ENCODE data around the gene RAN.

The RAN gene

DNA sequence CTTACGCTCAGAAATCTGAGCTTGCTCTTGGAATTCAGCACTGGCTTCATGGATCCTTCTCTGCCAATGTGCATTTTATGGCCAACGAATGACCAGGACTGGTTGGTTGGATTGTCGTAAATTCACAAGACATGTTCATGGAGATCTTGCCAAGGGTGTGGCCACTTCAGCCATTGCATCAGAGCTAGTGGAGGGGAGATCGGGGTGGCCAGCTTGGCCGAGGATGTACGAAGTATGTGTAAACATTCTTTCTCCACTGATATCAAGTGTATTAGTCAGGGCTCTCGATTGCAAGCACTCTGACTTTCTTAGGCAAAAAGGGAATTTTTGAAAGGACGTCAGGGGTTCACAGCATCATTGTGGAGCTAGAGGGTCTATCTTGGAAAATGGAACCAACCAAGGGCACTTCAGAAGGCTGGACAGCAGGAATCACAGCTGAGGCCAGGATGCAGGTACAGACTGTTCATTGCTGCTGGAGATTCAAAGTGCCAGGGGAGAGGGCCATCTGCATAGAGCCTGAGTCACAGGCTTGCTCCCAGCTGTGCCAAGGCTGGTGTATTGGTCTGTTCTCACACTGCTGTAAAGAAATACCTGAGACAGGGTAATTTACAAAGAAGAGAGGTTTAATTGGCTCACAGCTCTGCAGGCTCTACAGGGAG, 49.0 kb downstream of the RAN start:
- TF ChIP-seq, protein P1, sequence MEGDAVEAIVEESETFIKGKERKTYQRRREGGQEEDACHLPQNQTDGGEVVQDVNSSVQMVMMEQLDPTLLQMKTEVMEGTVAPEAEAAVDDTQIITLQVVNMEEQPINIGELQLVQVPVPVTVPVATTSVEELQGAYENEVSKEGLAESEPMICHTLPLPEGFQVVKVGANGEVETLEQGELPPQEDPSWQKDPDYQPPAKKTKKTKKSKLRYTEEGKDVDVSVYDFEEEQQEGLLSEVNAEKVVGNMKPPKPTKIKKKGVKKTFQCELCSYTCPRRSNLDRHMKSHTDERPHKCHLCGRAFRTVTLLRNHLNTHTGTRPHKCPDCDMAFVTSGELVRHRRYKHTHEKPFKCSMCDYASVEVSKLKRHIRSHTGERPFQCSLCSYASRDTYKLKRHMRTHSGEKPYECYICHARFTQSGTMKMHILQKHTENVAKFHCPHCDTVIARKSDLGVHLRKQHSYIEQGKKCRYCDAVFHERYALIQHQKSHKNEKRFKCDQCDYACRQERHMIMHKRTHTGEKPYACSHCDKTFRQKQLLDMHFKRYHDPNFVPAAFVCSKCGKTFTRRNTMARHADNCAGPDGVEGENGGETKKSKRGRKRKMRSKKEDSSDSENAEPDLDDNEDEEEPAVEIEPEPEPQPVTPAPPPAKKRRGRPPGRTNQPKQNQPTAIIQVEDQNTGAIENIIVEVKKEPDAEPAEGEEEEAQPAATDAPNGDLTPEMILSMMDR (IDR thresholded peaks at IDR 0.05; ENCODE audit: borderline replicate concordance, insufficient read depth, low read depth, low read length), result no peak
- no peak overlapping the region for H3K4me3 ChIP-seq (ENCODE audit: low read depth, low read length)

DNA sequence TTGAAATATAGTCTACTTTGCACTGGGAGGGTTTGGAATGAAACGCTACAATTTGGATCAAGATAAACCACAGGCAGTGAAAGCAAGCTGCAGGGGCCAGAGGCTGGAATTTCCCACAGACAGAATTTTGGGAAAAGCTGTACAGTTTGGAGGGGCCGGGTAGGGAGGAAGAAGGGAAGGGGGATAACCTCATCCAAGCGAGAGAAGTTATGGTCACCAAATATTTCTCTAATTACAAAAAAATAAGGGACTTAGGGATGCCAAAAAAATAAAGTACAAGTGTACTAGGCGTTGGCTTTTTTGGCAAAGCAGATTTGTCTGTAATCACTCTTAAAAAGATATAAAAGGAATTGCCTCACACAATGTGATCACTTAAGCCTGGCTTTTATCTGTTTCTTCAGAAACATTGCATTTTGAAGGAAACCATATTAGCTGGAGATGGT, 50.7 kb downstream of the RAN start:
- TF ChIP-seq, protein P1 (IDR thresholded peaks at IDR 0.05; ENCODE audit: borderline replicate concordance, insufficient read depth, low read depth, low read length), result no peak
- no peak overlapping the region for H3K4me3 ChIP-seq (ENCODE audit: low read depth, low read length)

DNA sequence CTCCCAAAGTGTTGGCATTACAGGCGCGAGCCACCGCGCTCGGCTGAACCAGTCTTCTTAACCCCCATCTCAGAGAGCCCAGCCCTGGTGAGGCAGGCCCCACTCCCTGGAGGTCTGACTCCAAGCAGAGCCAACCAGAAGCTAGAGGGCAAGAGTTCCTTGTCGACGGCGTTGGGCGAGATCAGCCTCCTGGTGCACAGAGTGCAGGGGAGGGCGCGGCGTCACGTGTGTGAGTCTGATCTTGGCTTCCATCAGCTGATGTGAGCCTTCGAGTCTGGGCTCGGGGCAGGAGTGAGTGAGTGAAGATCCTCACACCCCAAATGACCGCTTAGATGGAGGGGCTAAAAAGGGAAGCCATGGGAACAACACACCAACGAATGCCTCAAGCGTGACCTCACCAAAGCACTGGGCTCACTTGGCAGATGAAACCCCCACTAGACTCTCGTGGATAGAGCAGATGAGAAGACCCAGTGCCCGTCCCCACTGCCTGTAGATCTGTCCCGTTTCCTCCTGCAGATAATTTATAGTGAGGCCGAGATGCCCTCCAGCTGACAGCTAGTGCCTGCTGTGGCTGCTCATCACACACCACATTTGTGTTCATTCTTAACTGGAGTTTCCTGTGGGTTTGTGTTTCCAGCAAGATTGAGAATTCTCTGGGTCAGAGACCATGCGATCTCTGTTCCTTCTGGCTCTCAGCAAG, 53.2 kb downstream of the RAN start:
- TF ChIP-seq, protein P1 (IDR thresholded peaks at IDR 0.05; ENCODE audit: borderline replicate concordance, insufficient read depth, low read depth, low read length), result no peak
- no peak overlapping the region for H3K4me3 ChIP-seq (ENCODE audit: low read depth, low read length)

GRCh38 chr12:130925666-130926015, 53.8 kb downstream of the RAN start:
- TF ChIP-seq, protein P1 (IDR thresholded peaks at IDR 0.05; ENCODE audit: borderline replicate concordance, insufficient read depth, low read depth, low read length), result no peak

More at GRCh38 chr12:130925666-130926015, 53.8 kb downstream of the RAN start:
- H3K4me3 ChIP-seq (ENCODE audit: low read depth, low read length), result no peak overlapping the region

Data from GM12875 (cell line).